ENCODE data around the gene ETS1. TPM values are rescaled to one million over a fixed set of nuclear protein-coding genes. Genes with fewer than 3 reads are reported as not detected.

ETS1 gene
- total RNA-seq, 1 experiment from 2014 or later: 135 TPM

GRCh38 chr11:128470081-128470480 lies 117.3 kb downstream of the ETS1 start:
- Histone ChIP-seq H4K20me1 (ENCODE audit: insufficient read depth, low read depth, low read length) (peaks cover 12% of the 10 kb centered on the region; the same call in 1 of the 2 replicates), H3K27ac (ENCODE audit: low read length) (peak overlapping the region; percentile 98), H3K9me3 (ENCODE audit: low read length) (no peaks in the 10 kb centered on the region), H3K4me1 (ENCODE audit: low read length) (peaks cover 79% of the 10 kb centered on the region), H3K36me3 (ENCODE audit: insufficient read depth, low read length) (peaks cover 22% of the 10 kb centered on the region), H3K27me3 (ENCODE audit: low read length) (no peaks in the 10 kb centered on the region), H3K4me2 (ENCODE audit: low read depth, low read length, poor library complexity, severe bottlenecking) (peak overlapping the region; percentile 76), H2AFZ (ENCODE audit: low read length) (no peak overlapping the region), H3K79me2 (ENCODE audit: low read length) (peaks cover 49% of the 10 kb centered on the region), H3K9ac (ENCODE audit: low read length) (peak overlapping the region; percentile 69), H3K9me2 (replicated peaks; ENCODE audit: insufficient read depth, low read length) (no peaks in the 10 kb centered on the region), H3K4me3 (ENCODE audit: low read length) (peak overlapping the region; percentile 42; the same call in 1 of the 2 replicates)
- peak; percentile 75 for DNase-seq

DNA sequence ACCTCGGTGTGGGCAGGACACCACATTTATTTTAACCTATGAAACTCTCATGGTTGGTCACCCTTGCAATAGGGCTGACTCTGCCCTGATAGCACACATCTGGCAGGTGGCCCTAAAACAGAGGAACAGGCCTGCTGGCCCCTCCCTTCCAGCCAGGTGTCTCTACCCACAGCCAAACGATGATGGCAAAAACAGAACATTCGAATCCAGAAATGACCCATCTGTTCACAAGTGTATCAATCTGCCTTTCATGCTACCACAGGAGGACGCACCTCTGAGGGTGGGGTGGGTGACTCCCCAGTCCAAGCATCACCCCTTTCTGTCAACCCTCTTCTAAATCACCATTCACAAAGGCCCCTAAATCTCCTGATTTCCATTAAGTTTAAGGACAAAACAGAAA lies 118.1 kb downstream of the ETS1 start:
- Histone ChIP-seq H3K27ac (ENCODE audit: low read length) (peak overlapping the region; percentile 98), H4K20me1 (ENCODE audit: insufficient read depth, low read depth, low read length) (peaks cover 12% of the 10 kb centered on the region; the same call in 1 of the 2 replicates), H3K4me1 (ENCODE audit: low read length) (peaks cover 70% of the 10 kb centered on the region), H3K9me2 (replicated peaks; ENCODE audit: insufficient read depth, low read length) (no peaks in the 10 kb centered on the region), H3K79me2 (ENCODE audit: low read length) (peaks cover 46% of the 10 kb centered on the region), H3K9ac (ENCODE audit: low read length) (peak overlapping the region; percentile 60), H3K36me3 (ENCODE audit: insufficient read depth, low read length) (peaks cover 21% of the 10 kb centered on the region), H3K9me3 (ENCODE audit: low read length) (no peaks in the 10 kb centered on the region), H3K27me3 (ENCODE audit: low read length) (no peaks in the 10 kb centered on the region), H2AFZ (ENCODE audit: low read length) (no peak overlapping the region), H3K4me3 (ENCODE audit: low read length) (peak overlapping the region; percentile 42), H3K4me2 (ENCODE audit: low read depth, low read length, poor library complexity, severe bottlenecking) (peak overlapping the region; percentile 76)
- peak; percentile 90 for DNase-seq

GRCh38 chr11:128468111-128468510 lies 119.2 kb downstream of the ETS1 start:
- H3K4me1 ChIP-seq (ENCODE audit: low read length): peaks cover 59% of the 10 kb centered on the region
- H3K9ac ChIP-seq (ENCODE audit: low read length): peak overlapping the region; percentile 57
- peaks cover 39% of the 10 kb centered on the region for H3K79me2 ChIP-seq (ENCODE audit: low read length)
- no peak overlapping the region for H2AFZ ChIP-seq (ENCODE audit: low read length)
- DNase-seq: no peak
- peak overlapping the region; percentile 76 for H3K4me2 ChIP-seq (ENCODE audit: low read depth, low read length, poor library complexity, severe bottlenecking)
- peak overlapping the region; percentile 98 for H3K27ac ChIP-seq (ENCODE audit: low read length)
- peaks cover 12% of the 10 kb centered on the region; the same call in 1 of the 2 replicates for H4K20me1 ChIP-seq (ENCODE audit: insufficient read depth, low read depth, low read length)
- H3K9me3 ChIP-seq (ENCODE audit: low read length): no peaks in the 10 kb centered on the region
- no peaks in the 10 kb centered on the region for H3K27me3 ChIP-seq (ENCODE audit: low read length)
- peaks cover 21% of the 10 kb centered on the region for H3K36me3 ChIP-seq (ENCODE audit: insufficient read depth, low read length)
- H3K9me2 ChIP-seq (replicated peaks; ENCODE audit: insufficient read depth, low read length): no peaks in the 10 kb centered on the region
- H3K4me3 ChIP-seq (ENCODE audit: low read length): peak overlapping the region; percentile 40; the same call in 1 of the 2 replicates

- Histone ChIP-seq H3K9me3 (ENCODE audit: low read length) (no peaks in the 10 kb centered on the region), H3K4me3 (ENCODE audit: low read length) (no peak overlapping the region), H3K36me3 (ENCODE audit: insufficient read depth, low read length) (peaks cover 18% of the 10 kb centered on the region), H3K79me2 (ENCODE audit: low read length) (peaks cover 36% of the 10 kb centered on the region), H3K27ac (ENCODE audit: low read length) (peak overlapping the region; percentile 98), H4K20me1 (ENCODE audit: insufficient read depth, low read depth, low read length) (peaks cover 12% of the 10 kb centered on the region; the same call in 1 of the 2 replicates), H3K27me3 (ENCODE audit: low read length) (no peaks in the 10 kb centered on the region), H3K4me2 (ENCODE audit: low read depth, low read length, poor library complexity, severe bottlenecking) (no peak overlapping the region), H3K9ac (ENCODE audit: low read length) (peak overlapping the region; percentile 57), H2AFZ (ENCODE audit: low read length) (no peak overlapping the region), H3K9me2 (replicated peaks; ENCODE audit: insufficient read depth, low read length) (no peaks in the 10 kb centered on the region), H3K4me1 (ENCODE audit: low read length) (peaks cover 54% of the 10 kb centered on the region)
- DNase-seq: no peak
These were observed 119.7 kb downstream of the ETS1 start for GRCh38 chr11:128467610-128468041.

- H3K27me3 ChIP-seq (ENCODE audit: low read length): no peaks in the 10 kb centered on the region
- H4K20me1 ChIP-seq (ENCODE audit: insufficient read depth, low read depth, low read length): peaks cover 12% of the 10 kb centered on the region; the same call in 1 of the 2 replicates
- H2AFZ ChIP-seq (ENCODE audit: low read length): no peak overlapping the region
- peaks cover 48% of the 10 kb centered on the region for H3K4me1 ChIP-seq (ENCODE audit: low read length)
- peaks cover 16% of the 10 kb centered on the region for H3K36me3 ChIP-seq (ENCODE audit: insufficient read depth, low read length)
- H3K9ac ChIP-seq (ENCODE audit: low read length): no peak overlapping the region
- H3K4me3 ChIP-seq (ENCODE audit: low read length): no peak overlapping the region
- no peak for DNase-seq
- no peak overlapping the region for H3K4me2 ChIP-seq (ENCODE audit: low read depth, low read length, poor library complexity, severe bottlenecking)
- no peaks in the 10 kb centered on the region for H3K9me2 ChIP-seq (replicated peaks; ENCODE audit: insufficient read depth, low read length)
- H3K27ac ChIP-seq (ENCODE audit: low read length): peak overlapping the region; percentile 98
- no peaks in the 10 kb centered on the region for H3K9me3 ChIP-seq (ENCODE audit: low read length)
- peaks cover 35% of the 10 kb centered on the region for H3K79me2 ChIP-seq (ENCODE audit: low read length)
These were observed 120.3 kb downstream of the ETS1 start for GRCh38 chr11:128467041-128467440.

- no peaks in the 10 kb centered on the region for H3K27me3 ChIP-seq (ENCODE audit: low read length)
- no peak overlapping the region for H3K4me3 ChIP-seq (ENCODE audit: low read length)
- H2AFZ ChIP-seq (ENCODE audit: low read length): no peak overlapping the region
- peaks cover 35% of the 10 kb centered on the region for H3K79me2 ChIP-seq (ENCODE audit: low read length)
- H3K4me1 ChIP-seq (ENCODE audit: low read length): peaks cover 39% of the 10 kb centered on the region
- H3K9ac ChIP-seq (ENCODE audit: low read length): no peak overlapping the region
- no peak for DNase-seq
- H4K20me1 ChIP-seq (ENCODE audit: insufficient read depth, low read depth, low read length): peaks cover 12% of the 10 kb centered on the region; the same call in 1 of the 2 replicates
- no peak overlapping the region for H3K4me2 ChIP-seq (ENCODE audit: low read depth, low read length, poor library complexity, severe bottlenecking)
- no peaks in the 10 kb centered on the region for H3K9me3 ChIP-seq (ENCODE audit: low read length)
- peak overlapping the region; percentile 98; the same call in 1 of the 2 replicates for H3K27ac ChIP-seq (ENCODE audit: low read length)
- H3K9me2 ChIP-seq (replicated peaks; ENCODE audit: insufficient read depth, low read length): no peaks in the 10 kb centered on the region
- peaks cover 16% of the 10 kb centered on the region for H3K36me3 ChIP-seq (ENCODE audit: insufficient read depth, low read length)
These were observed 121.2 kb downstream of the ETS1 start for GRCh38 chr11:128465946-128466705.

GRCh38 chr11:128465531-128465930 lies 121.8 kb downstream of the ETS1 start:
- Histone ChIP-seq H4K20me1 (ENCODE audit: insufficient read depth, low read depth, low read length) (peaks cover 12% of the 10 kb centered on the region; the same call in 1 of the 2 replicates), H3K4me3 (ENCODE audit: low read length) (no peak overlapping the region), H3K9me2 (replicated peaks; ENCODE audit: insufficient read depth, low read length) (no peaks in the 10 kb centered on the region), H3K36me3 (ENCODE audit: insufficient read depth, low read length) (peaks cover 21% of the 10 kb centered on the region), H3K9ac (ENCODE audit: low read length) (no peak overlapping the region), H2AFZ (ENCODE audit: low read length) (no peak overlapping the region), H3K27ac (ENCODE audit: low read length) (no peak overlapping the region), H3K9me3 (ENCODE audit: low read length) (no peaks in the 10 kb centered on the region), H3K4me2 (ENCODE audit: low read depth, low read length, poor library complexity, severe bottlenecking) (no peak overlapping the region), H3K4me1 (ENCODE audit: low read length) (peaks cover 33% of the 10 kb centered on the region), H3K27me3 (ENCODE audit: low read length) (no peaks in the 10 kb centered on the region), H3K79me2 (ENCODE audit: low read length) (peaks cover 35% of the 10 kb centered on the region)
- no peak for DNase-seq

GRCh38 chr11:128464878-128465450 lies 122.4 kb downstream of the ETS1 start:
- no peak for DNase-seq
- Histone ChIP-seq H3K9me3 (ENCODE audit: low read length) (no peaks in the 10 kb centered on the region), H3K79me2 (ENCODE audit: low read length) (peaks cover 35% of the 10 kb centered on the region), H3K4me2 (ENCODE audit: low read depth, low read length, poor library complexity, severe bottlenecking) (no peak overlapping the region), H3K9ac (ENCODE audit: low read length) (no peak overlapping the region), H3K36me3 (ENCODE audit: insufficient read depth, low read length) (peaks cover 23% of the 10 kb centered on the region), H3K4me3 (ENCODE audit: low read length) (no peak overlapping the region), H3K9me2 (replicated peaks; ENCODE audit: insufficient read depth, low read length) (no peaks in the 10 kb centered on the region), H3K27ac (ENCODE audit: low read length) (no peak overlapping the region), H2AFZ (ENCODE audit: low read length) (no peak overlapping the region), H3K4me1 (ENCODE audit: low read length) (peaks cover 27% of the 10 kb centered on the region), H4K20me1 (ENCODE audit: insufficient read depth, low read depth, low read length) (peaks cover 12% of the 10 kb centered on the region; the same call in 1 of the 2 replicates), H3K27me3 (ENCODE audit: low read length) (no peaks in the 10 kb centered on the region)
